AG10803 (cell line): ENCODE measurements around the gene DDC.
"Not testable (repeated sequence)": the region's sequence is repeated elsewhere in the genome, so short reads cannot be mapped to it uniquely, and the experiment has no call there.

Experiments used
- DNase-seq: peaks from one replicate; pipeline ENCODE4 v3.0.0; 2010; ENCODE audit warnings: low read depth
- H3K4me3 ChIP-seq: 2 replicates; pipeline ENCODE4 v1.5.1; 2011; ENCODE audit warnings: mild to moderate bottlenecking, low read length, control low read depth
- CTCF ChIP-seq: conservative IDR thresholded peaks from 2 replicates; pipeline ENCODE4 v1.5.1; 2011; ENCODE audit warnings: mild to moderate bottlenecking, low read length, control low read depth, inconsistent platforms

Gene DDC

GRCh38 chr7:50540785-50541579, 24.2 kb downstream of the DDC start:
- no peak for DNase-seq
- no peak for TF ChIP-seq CTCF
- no peak overlapping the region for H3K4me3 ChIP-seq

- TF ChIP-seq CTCF: no peak
- DNase-seq: no peak
These were observed 25.5 kb downstream of the DDC start for GRCh38 chr7:50539725-50540124.

GRCh38 chr7:50538478-50538877, 26.7 kb downstream of the DDC start:
- TF ChIP-seq CTCF: no peak
- H3K4me3 ChIP-seq: no peak overlapping the region
- no peak for DNase-seq

More at GRCh38 chr7:50539725-50540124, 25.5 kb downstream of the DDC start:
- H3K4me3 ChIP-seq: no peak overlapping the region

- no peak for TF ChIP-seq CTCF
- H3K4me3 ChIP-seq: no peak overlapping the region
- DNase-seq: no peak
These were observed 27.8 kb downstream of the DDC start for GRCh38 chr7:50537417-50537816.

GRCh38 chr7:50535291-50535711, 29.9 kb downstream of the DDC start:
- H3K4me3 ChIP-seq: not testable (repeated sequence)
- peak; percentile 82 for DNase-seq

- peak; percentile 95 for DNase-seq
- no peak overlapping the region for H3K4me3 ChIP-seq
- TF ChIP-seq CTCF: peak; percentile 19
These were observed 30.4 kb downstream of the DDC start for GRCh38 chr7:50534690-50535290.

- DNase-seq: no peak
- H3K4me3 ChIP-seq: no peak overlapping the region
- TF ChIP-seq CTCF: no peak
These were observed 31.3 kb downstream of the DDC start for GRCh38 chr7:50533866-50534265.
